Thoracic aorta (tissue), 2 donors: ENCODE data around the gene RAB26. TPM values are rescaled to one million over a fixed set of nuclear protein-coding genes. Genes with fewer than 3 reads are reported as not detected.
A peak's percentile ranks its signal among the peaks of the same experiment; 100 is the strongest.

Source experiments
- ATAC-seq: fragments of 150-250 bp; one replicate; pipeline ENCODE4 v1.8.0; 2017; ENCODE audit warnings: low read depth; ENCODE audit not compliant: insufficient number of reproducible peaks, low FRiP score
- DNase-seq: peaks from one replicate; pipeline ENCODE4 v3.0.0-alpha.2; 2020; ENCODE audit warnings: low spot score
- H3K27ac ChIP-seq, 2 donors: fragments of 200-600 bp; sonication (generic); 1 replicate in 1 of 2; 2 replicates in 1 of 2; pipeline ENCODE4 v1.5.1; 2016; ENCODE audit warnings: mild to moderate bottlenecking in 2 of 2, moderate library complexity in 2 of 2
- H3K27me3 ChIP-seq: fragments of 200-600 bp; sonication (generic); replicated peaks from 2 replicates; pipeline ENCODE4 v1.6.0; 2016; ENCODE audit warnings: mild to moderate bottlenecking; ENCODE audit not compliant: insufficient read depth
- H3K36me3 ChIP-seq: fragments of 200-600 bp; sonication (generic); one replicate; pipeline ENCODE4 v1.5.1; 2016
- H3K4me1 ChIP-seq, 2 donors: fragments of 200-600 bp; sonication (generic); 1 replicate in 1 of 2; 2 replicates in 1 of 2; pipeline versions ENCODE4 v1.5.1 to v1.6.0; 2016; ENCODE audit warnings: low read depth in 2 of 2, mild to moderate bottlenecking in 1 of 2; ENCODE audit not compliant: control insufficient read depth in 1 of 2
- H3K4me3 ChIP-seq: fragments of 200-600 bp; sonication (generic); 2 replicates; pipeline ENCODE4 v1.5.1; 2016; ENCODE audit warnings: mild to moderate bottlenecking
- H3K9me3 ChIP-seq: fragments of 200-600 bp; sonication (generic); 2 replicates; pipeline ENCODE4 v1.5.1; 2016
- total RNA-seq, 2 donors: library from RNA; depleted of rRNA; stranded (reverse); fragments of >200 nt; gene quantifications; one replicate each; pipeline versions ENCODE4 v1.1.0 to v1.2.3, GENCODE V29; 2016
- TF ChIP-seq, protein P1 (sequence below): fragments of 200-600 bp; sonication (generic); IDR thresholded peaks from one replicate; pipeline ENCODE4 v1.5.1; 2019; ENCODE audit warnings: antibody characterized with exemption

Gene RAB26
- total RNA-seq, 2 donors from 2014 or later: not detected

DNA sequence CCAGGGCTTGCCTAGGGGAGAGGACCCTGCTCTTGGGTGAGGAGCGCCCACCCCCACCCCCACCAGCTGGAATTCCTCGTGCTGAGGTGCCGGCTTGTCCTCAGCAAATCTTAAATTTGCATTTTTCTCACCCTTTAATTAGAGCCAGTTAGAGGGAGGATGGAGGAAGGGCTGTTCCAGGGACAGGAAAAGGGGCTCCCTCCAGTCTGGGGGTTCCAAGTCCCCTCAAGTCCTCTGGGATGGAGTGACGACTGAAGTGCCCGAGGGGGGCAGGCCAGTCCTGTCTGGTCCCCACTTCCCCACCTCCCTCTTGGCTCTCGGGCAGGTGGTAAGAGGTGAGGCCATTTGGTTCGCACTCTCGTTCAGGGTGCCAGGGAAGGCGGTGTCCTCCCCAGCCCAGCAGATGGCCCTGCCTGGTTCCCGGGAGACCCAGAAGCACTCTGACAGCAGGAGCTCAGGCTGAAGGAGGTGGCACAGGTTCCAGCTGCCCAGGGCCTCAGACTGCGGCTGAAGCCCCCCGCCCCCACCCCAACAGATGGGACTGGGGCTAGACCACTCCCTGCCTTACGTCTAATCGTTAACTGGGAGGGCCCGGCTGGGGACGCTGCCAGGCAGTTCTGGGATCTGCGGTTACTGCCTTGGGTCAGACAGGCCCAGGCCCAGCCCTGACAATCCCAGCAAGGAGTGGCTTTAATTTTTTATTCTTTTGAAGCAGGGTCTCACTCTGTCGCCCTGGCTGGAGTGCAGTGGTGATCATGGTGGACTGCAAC is 2.2 kb downstream of the RAB26 start:
- ATAC-seq: no peak
- Histone ChIP-seq H3K27ac (no peak overlapping the region), H3K27me3 (no peaks in the 10 kb centered on the region), H3K4me1 (peaks cover 24 to 70% of the 10 kb centered on the region in 2 donors), H3K9me3 (no peaks in the 10 kb centered on the region), H3K36me3 (no peaks in the 10 kb centered on the region), H3K4me3 (no peak overlapping the region)
- no peak for DNase-seq
- TF ChIP-seq, protein P1, sequence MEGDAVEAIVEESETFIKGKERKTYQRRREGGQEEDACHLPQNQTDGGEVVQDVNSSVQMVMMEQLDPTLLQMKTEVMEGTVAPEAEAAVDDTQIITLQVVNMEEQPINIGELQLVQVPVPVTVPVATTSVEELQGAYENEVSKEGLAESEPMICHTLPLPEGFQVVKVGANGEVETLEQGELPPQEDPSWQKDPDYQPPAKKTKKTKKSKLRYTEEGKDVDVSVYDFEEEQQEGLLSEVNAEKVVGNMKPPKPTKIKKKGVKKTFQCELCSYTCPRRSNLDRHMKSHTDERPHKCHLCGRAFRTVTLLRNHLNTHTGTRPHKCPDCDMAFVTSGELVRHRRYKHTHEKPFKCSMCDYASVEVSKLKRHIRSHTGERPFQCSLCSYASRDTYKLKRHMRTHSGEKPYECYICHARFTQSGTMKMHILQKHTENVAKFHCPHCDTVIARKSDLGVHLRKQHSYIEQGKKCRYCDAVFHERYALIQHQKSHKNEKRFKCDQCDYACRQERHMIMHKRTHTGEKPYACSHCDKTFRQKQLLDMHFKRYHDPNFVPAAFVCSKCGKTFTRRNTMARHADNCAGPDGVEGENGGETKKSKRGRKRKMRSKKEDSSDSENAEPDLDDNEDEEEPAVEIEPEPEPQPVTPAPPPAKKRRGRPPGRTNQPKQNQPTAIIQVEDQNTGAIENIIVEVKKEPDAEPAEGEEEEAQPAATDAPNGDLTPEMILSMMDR: no peak

DNA sequence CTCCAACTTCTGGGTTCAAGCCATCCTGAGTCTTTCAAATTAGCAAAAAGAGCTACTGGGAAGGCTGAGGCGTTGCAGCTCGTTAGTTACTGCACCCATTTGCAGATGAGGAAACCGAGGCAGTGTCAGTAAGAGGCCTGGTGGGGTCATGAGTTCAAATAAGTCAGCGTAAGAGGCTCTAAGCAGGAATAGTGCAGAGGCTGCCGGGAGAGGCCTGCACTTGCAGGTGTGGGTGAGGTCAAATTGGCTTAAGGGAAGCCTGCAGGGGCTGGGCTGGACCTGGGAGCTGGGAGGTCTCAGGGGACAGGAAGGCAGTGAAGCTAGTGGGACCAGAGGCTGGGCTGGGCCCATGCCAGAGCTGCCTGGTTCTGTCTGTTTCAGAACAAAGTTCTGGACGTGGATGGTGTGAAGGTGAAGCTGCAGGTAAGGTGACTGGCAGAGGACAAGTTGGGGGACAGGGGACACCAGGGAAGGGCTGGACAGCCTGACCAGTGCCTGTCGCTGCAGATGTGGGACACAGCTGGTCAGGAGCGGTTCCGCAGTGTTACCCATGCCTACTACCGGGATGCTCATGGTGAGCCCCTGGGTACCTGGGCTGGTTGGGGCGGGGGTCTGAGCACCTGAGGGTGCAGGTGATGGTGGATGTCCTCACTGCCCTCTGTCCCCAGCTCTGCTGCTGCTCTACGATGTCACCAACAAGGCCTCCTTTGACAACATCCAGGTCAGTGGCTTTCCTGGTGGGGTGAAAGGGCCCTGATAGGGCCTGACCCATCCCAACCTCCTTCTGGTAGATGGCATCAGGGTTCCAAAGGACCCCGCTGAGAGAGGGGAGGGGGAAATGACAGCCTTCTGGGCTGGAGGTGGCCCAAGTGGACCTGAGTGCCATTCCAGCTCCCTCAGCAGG is 3.0 kb downstream of the RAB26 start:
- no peak overlapping the region for H3K27ac ChIP-seq
- TF ChIP-seq, protein P1: no peak
- H3K4me3 ChIP-seq: no peak overlapping the region
- H3K36me3 ChIP-seq: no peaks in the 10 kb centered on the region
- no peak for ATAC-seq
- no peaks in the 10 kb centered on the region for H3K9me3 ChIP-seq
- no peak for DNase-seq
- no peaks in the 10 kb centered on the region for H3K27me3 ChIP-seq
- H3K4me1 ChIP-seq: peaks cover 26 to 70% of the 10 kb centered on the region in 2 donors

DNA sequence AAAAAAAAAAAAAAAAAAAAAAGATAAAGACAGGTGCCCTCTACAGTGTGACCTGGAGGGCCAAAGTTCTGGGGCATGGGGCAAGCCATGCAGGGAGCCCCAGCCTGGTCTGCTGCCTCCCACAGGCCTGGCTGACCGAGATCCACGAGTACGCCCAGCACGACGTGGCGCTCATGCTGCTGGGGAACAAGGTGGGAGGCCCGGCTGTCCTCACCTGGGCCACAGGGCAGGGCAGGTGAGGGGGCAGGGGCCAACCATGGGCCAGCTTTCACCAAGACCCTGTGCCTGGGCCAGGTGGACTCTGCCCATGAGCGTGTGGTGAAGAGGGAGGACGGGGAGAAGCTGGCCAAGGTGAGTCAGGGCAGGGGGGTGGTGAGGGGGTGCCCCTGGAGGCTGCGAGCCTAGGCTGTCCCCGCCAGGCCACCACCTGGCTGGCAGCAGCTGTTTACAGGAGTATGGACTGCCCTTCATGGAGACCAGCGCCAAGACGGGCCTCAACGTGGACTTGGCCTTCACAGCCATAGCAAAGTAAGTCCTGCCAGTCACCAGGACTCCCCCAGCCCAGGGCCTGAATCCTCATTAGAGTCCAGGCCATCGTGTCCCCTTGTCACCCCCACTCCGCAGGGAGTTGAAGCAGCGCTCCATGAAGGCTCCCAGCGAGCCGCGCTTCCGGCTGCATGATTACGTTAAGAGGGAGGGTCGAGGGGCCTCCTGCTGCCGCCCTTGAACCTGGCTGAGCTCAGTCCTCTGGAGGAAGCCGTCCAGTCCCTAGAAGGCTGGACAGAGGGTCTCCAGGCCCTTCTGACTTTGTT is 4.5 kb downstream of the RAB26 start:
- no peak for ATAC-seq
- H3K27me3 ChIP-seq: no peaks in the 10 kb centered on the region
- no peaks in the 10 kb centered on the region for H3K9me3 ChIP-seq
- peaks cover 32 to 79% of the 10 kb centered on the region in 2 donors for H3K4me1 ChIP-seq
- no peaks in the 10 kb centered on the region for H3K36me3 ChIP-seq
- peak overlapping the region; percentile 74 for H3K4me3 ChIP-seq
- no peak for DNase-seq
- TF ChIP-seq, protein P1: no peak
- H3K27ac ChIP-seq: peak overlapping the region; percentile 51 to 72

DNA sequence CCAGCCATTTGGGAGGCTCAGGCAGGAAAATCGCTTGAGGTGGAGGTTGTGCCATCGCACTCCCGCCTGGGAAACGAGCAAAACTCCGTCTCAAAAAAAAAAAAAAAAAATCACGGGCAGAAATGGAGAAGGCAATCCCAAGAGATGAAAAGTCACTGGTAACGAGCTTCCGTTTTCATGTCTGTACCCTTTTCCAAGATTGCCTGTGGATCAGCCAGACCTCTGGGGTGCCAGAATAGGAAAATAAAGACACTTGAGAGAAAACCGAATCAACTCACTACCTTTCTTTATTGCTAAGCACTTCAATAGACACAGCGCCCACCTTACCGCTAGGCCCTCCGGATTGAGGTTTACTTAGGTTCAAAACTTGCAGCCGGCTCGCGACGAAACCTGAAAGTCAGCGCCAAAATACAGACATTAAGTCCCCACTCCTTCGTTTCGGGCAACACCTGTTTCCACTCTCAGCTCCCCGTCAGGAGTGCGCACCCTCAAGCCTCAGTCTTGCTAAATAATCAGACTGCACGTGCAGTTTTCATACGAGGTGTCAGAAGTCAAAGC is 6.2 kb downstream of the RAB26 start:
- Histone ChIP-seq H3K4me1 (peaks cover 29 to 81% of the 10 kb centered on the region in 2 donors), H3K9me3 (no peaks in the 10 kb centered on the region), H3K27ac (peak overlapping the region; percentile 53 to 55), H3K4me3 (peak overlapping the region; percentile 74), H3K27me3 (no peaks in the 10 kb centered on the region), H3K36me3 (no peaks in the 10 kb centered on the region)
- no peak for DNase-seq
- TF ChIP-seq, protein P1: no peak
- no peak for ATAC-seq
